Measurements from ENCODE around the gene PRKCZ. TPM values are rescaled to one million over a fixed set of nuclear protein-coding genes. Genes with fewer than 3 reads are reported as not detected.
A peak's percentile ranks its signal among the peaks of the same experiment; 100 is the strongest.
"Not testable (repeated sequence)": the region's sequence is repeated elsewhere in the genome, so short reads cannot be mapped to it uniquely, and the experiment has no call there.

Gene PRKCZ
- total RNA-seq, 1 donor from 2014 or later, result 2.5 TPM

GRCh38 chr1:2086446-2087078, 36.4 kb downstream of the PRKCZ start:
- Mint-ChIP-seq H3K9me3 (no peaks in the 10 kb centered on the region), H3K4me1 (no peaks in the 10 kb centered on the region), H3K27me3 (no peaks in the 10 kb centered on the region), H3K36me3 (ENCODE audit: low read depth) (no peaks in the 10 kb centered on the region), H3K27ac (no peak overlapping the region), H3K4me3 (no peak overlapping the region)
- no peak for DNase-seq
- intact Hi-C loops (cut with micrococcal nuclease), result no loop called here

- intact Hi-C loops (cut with micrococcal nuclease), result no loop called here
- no peaks in the 10 kb centered on the region for H3K36me3 Mint-ChIP-seq (ENCODE audit: low read depth)
- no peak for DNase-seq
Measured at GRCh38 chr1:2087766-2088165, 37.6 kb downstream of the PRKCZ start.

GRCh38 chr1:2088458-2088857, 38.2 kb downstream of the PRKCZ start:
- no peaks in the 10 kb centered on the region for H3K36me3 Mint-ChIP-seq (ENCODE audit: low read depth)
- H3K27ac Mint-ChIP-seq, result no peak overlapping the region
- no peaks in the 10 kb centered on the region for H3K9me3 Mint-ChIP-seq
- DNase-seq, result no peak
- no peak overlapping the region for H3K4me3 Mint-ChIP-seq
- no peaks in the 10 kb centered on the region for H3K4me1 Mint-ChIP-seq
- intact Hi-C loops (cut with micrococcal nuclease), result no loop called here
- no peaks in the 10 kb centered on the region for H3K27me3 Mint-ChIP-seq

More at GRCh38 chr1:2087766-2088165, 37.6 kb downstream of the PRKCZ start:
- H3K4me1 Mint-ChIP-seq, result no peaks in the 10 kb centered on the region
- H3K4me3 Mint-ChIP-seq, result no peak overlapping the region
- no peaks in the 10 kb centered on the region for H3K27me3 Mint-ChIP-seq
- H3K27ac Mint-ChIP-seq, result no peak overlapping the region
- H3K9me3 Mint-ChIP-seq, result no peaks in the 10 kb centered on the region

- Mint-ChIP-seq H3K27me3 (no peaks in the 10 kb centered on the region), H3K4me3 (no peak overlapping the region), H3K36me3 (ENCODE audit: low read depth) (no peaks in the 10 kb centered on the region), H3K27ac (no peak overlapping the region), H3K4me1 (no peaks in the 10 kb centered on the region), H3K9me3 (no peaks in the 10 kb centered on the region)
- DNase-seq, result no peak
- intact Hi-C loops (cut with micrococcal nuclease), result no loop called here
Measured at GRCh38 chr1:2089051-2089450, 38.8 kb downstream of the PRKCZ start.

- no peak overlapping the region for H3K4me3 Mint-ChIP-seq
- no peaks in the 10 kb centered on the region for H3K9me3 Mint-ChIP-seq
- H3K4me1 Mint-ChIP-seq, result no peaks in the 10 kb centered on the region
- DNase-seq, result no peak
- intact Hi-C loops (cut with micrococcal nuclease), result no loop called here
- no peaks in the 10 kb centered on the region for H3K36me3 Mint-ChIP-seq (ENCODE audit: low read depth)
- no peak overlapping the region for H3K27ac Mint-ChIP-seq
- no peaks in the 10 kb centered on the region for H3K27me3 Mint-ChIP-seq
Measured at GRCh38 chr1:2090216-2090890, 40.1 kb downstream of the PRKCZ start.

GRCh38 chr1:2091611-2092604, 41.7 kb downstream of the PRKCZ start:
- Mint-ChIP-seq H3K27ac (no peak overlapping the region), H3K4me3 (no peak overlapping the region), H3K9me3 (no peaks in the 10 kb centered on the region), H3K27me3 (no peaks in the 10 kb centered on the region), H3K36me3 (ENCODE audit: low read depth) (no peaks in the 10 kb centered on the region), H3K4me1 (no peaks in the 10 kb centered on the region)
- peak; percentile 81 for DNase-seq
- intact Hi-C loops (cut with micrococcal nuclease), result no loop called here

- Mint-ChIP-seq H3K4me1 (no peaks in the 10 kb centered on the region), H3K27ac (no peak overlapping the region), H3K4me3 (no peak overlapping the region), H3K36me3 (ENCODE audit: low read depth) (no peaks in the 10 kb centered on the region), H3K27me3 (no peaks in the 10 kb centered on the region), H3K9me3 (peaks cover 3% of the 10 kb centered on the region)
- intact Hi-C loops (cut with micrococcal nuclease), result no loop called here
- DNase-seq, result no peak
Measured at GRCh38 chr1:2093055-2093454, 42.8 kb downstream of the PRKCZ start.

- Mint-ChIP-seq H3K9me3 (peaks cover 3% of the 10 kb centered on the region), H3K4me3 (no peak overlapping the region), H3K36me3 (ENCODE audit: low read depth) (no peaks in the 10 kb centered on the region), H3K27me3 (no peaks in the 10 kb centered on the region), H3K4me1 (no peaks in the 10 kb centered on the region), H3K27ac (no peak overlapping the region)
- intact Hi-C loops (cut with micrococcal nuclease), result no loop called here
- no peak for DNase-seq
Measured at GRCh38 chr1:2093636-2094035, 43.4 kb downstream of the PRKCZ start.

- H3K4me3 Mint-ChIP-seq; H3K9me3 Mint-ChIP-seq; H3K27ac Mint-ChIP-seq; H3K27me3 Mint-ChIP-seq; intact Hi-C loops (cut with micrococcal nuclease); H3K4me1 Mint-ChIP-seq; DNase-seq; H3K36me3 Mint-ChIP-seq (ENCODE audit: low read depth): not testable (repeated sequence)
Measured at GRCh38 chr1:2094269-2095158, 44.3 kb downstream of the PRKCZ start.

- H3K9me3 Mint-ChIP-seq, result peaks cover 3% of the 10 kb centered on the region
- no peaks in the 10 kb centered on the region for H3K27me3 Mint-ChIP-seq
- H3K4me1 Mint-ChIP-seq, result no peaks in the 10 kb centered on the region
- intact Hi-C loops (cut with micrococcal nuclease), result no loop called here
- no peak for DNase-seq
- no peak overlapping the region for H3K27ac Mint-ChIP-seq
- H3K4me3 Mint-ChIP-seq, result no peak overlapping the region
- H3K36me3 Mint-ChIP-seq (ENCODE audit: low read depth), result no peaks in the 10 kb centered on the region
Measured at GRCh38 chr1:2095394-2095793, 45.2 kb downstream of the PRKCZ start.

GRCh38 chr1:2095981-2096736, 45.9 kb downstream of the PRKCZ start:
- H3K9me3 Mint-ChIP-seq, result peaks cover 3% of the 10 kb centered on the region
- no peaks in the 10 kb centered on the region for H3K36me3 Mint-ChIP-seq (ENCODE audit: low read depth)
- intact Hi-C loops (cut with micrococcal nuclease), result no loop called here
- no peaks in the 10 kb centered on the region for H3K27me3 Mint-ChIP-seq
- DNase-seq, result no peak
- H3K27ac Mint-ChIP-seq, result no peak overlapping the region
- H3K4me3 Mint-ChIP-seq, result no peak overlapping the region
- no peaks in the 10 kb centered on the region for H3K4me1 Mint-ChIP-seq

GRCh38 chr1:2097386-2098300, 47.4 kb downstream of the PRKCZ start:
- Mint-ChIP-seq H3K4me1 (no peaks in the 10 kb centered on the region), H3K36me3 (ENCODE audit: low read depth) (no peaks in the 10 kb centered on the region), H3K4me3 (no peak overlapping the region), H3K27me3 (no peaks in the 10 kb centered on the region), H3K27ac (peak overlapping the region; percentile 1), H3K9me3 (peaks cover 3% of the 10 kb centered on the region)
- DNase-seq, result no peak
- intact Hi-C loops (cut with micrococcal nuclease), result no loop called here
